ENCODE results near the gene KCNH1. TPM values are rescaled to one million over a fixed set of nuclear protein-coding genes. Genes with fewer than 3 reads are reported as not detected.

KCNH1 gene
- total and polyA plus RNA-seq, 10 of the 15 experiments (the other 5 are each of a cell fraction or from before 2014, with no cell fraction given) = 0.02 to 0.04 (median 0.04) TPM; not detected in 7

GRCh38 chr1:211158866-211159265 is 24.9 kb upstream of the KCNH1 start:
- no peak overlapping the region for H3K9ac ChIP-seq (ENCODE audit: control insufficient read depth, insufficient read depth, low read length)
- H3K9me3 ChIP-seq (replicated peaks; ENCODE audit: control insufficient read depth, insufficient read depth, low read length) = no peaks in the 10 kb centered on the region
- ATAC-seq (no peak), FAIRE-seq (no peak), DNase-seq (ENCODE audit: low read depth, low spot score) (no peak)
- no peaks in the 10 kb centered on the region for H3K27me3 ChIP-seq (replicated peaks in 1 of 2; ENCODE audit: control insufficient read depth in 2 of 2, insufficient read depth in 2 of 2, low read length in 1 of 2)
- no peaks in the 10 kb centered on the region for H3K79me2 ChIP-seq (ENCODE audit: control insufficient read depth, insufficient read depth, low read length)
- RAD21 ChIA-PET (ENCODE audit: unreplicated experiment) = no interaction called here
- POLR2A ChIA-PET = no interaction called here
- H3K27ac ChIP-seq (ENCODE audit: control insufficient read depth, insufficient read depth) = no peak overlapping the region
- WGBS (ENCODE audit: insufficient coverage, insufficient replicate concordance, low lambda C conversion rate, missing lambda C conversion rate) = 35% methylated on average over 1 of the region's 1 CpG
- no peaks in the 10 kb centered on the region for H3K4me1 ChIP-seq (ENCODE audit: control insufficient read depth, insufficient read depth, low read length)
- CTCF ChIA-PET = interaction anchor here (0.6 kb wide), 1 partner anchor 41 kb away, joined by 3 read pairs; no protein-coding TSS in a partner anchor
- H3K36me3 ChIP-seq (ENCODE audit: control insufficient read depth in 2 of 2, insufficient read depth in 2 of 2, low read length in 1 of 2) = no peaks in the 10 kb centered on the region
- H4K20me1 ChIP-seq (ENCODE audit: control insufficient read depth, insufficient read depth) = no peaks in the 10 kb centered on the region
- H3K4me3 ChIP-seq = no peak overlapping the region
- TF ChIP-seq MTA3 (IDR thresholded peaks at IDR 0.05; ENCODE audit: borderline replicate concordance, low read length) (no peak), PRDM15 (CRISPR knock-in tag; IDR thresholded peaks at IDR 0.05) (no peak), ZBTB11 (CRISPR knock-in tag; IDR thresholded peaks at IDR 0.05) (no peak), SPI1 (IDR thresholded peaks at IDR 0.05; ENCODE audit: borderline replicate concordance, insufficient read depth, low read depth, low read length) (no peak)
- in situ Hi-C loops (cut with MboI) = no loop called here
- BruUV-seq (replicated peaks) = no TSS peak
- intact Hi-C loops (cut with micrococcal nuclease; ENCODE audit: unreplicated experiment) = no loop called here
- H2AFZ ChIP-seq (ENCODE audit: control insufficient read depth, low read depth, low read length) = no peak overlapping the region
- SMC1A ChIA-PET (ENCODE audit: uncharacterized antibody, unreplicated experiment) = interaction anchor here (0.6 kb wide), 1 partner anchor 233 kb away, joined by 3 read pairs; no protein-coding TSS in a partner anchor
- H3K4me2 ChIP-seq (ENCODE audit: control insufficient read depth, insufficient read depth) = no peak overlapping the region

All from GM12878 (cell line).